ENCODE measurements around the gene TENM4.

DNA sequence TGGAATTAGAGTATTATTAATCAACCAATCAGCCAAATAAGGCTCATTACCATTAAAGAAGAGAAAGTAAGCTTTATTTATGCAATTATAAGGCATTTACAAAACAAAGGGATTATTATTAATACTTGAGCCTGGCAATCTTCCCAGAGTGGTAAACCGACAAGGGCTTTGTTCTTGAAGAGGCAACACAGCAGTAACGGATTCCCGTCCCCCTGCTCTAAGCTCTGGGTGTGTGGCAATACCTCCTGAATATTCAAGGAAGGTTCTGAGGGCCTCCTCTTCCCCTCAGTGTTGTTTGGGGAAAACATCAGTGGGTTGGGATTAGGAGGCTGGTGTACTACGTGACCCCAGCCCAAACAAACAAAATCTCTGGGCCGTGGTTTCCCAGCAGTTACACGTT is 176.5 kb downstream of the TENM4 start:
- TF ChIP-seq, protein P1, sequence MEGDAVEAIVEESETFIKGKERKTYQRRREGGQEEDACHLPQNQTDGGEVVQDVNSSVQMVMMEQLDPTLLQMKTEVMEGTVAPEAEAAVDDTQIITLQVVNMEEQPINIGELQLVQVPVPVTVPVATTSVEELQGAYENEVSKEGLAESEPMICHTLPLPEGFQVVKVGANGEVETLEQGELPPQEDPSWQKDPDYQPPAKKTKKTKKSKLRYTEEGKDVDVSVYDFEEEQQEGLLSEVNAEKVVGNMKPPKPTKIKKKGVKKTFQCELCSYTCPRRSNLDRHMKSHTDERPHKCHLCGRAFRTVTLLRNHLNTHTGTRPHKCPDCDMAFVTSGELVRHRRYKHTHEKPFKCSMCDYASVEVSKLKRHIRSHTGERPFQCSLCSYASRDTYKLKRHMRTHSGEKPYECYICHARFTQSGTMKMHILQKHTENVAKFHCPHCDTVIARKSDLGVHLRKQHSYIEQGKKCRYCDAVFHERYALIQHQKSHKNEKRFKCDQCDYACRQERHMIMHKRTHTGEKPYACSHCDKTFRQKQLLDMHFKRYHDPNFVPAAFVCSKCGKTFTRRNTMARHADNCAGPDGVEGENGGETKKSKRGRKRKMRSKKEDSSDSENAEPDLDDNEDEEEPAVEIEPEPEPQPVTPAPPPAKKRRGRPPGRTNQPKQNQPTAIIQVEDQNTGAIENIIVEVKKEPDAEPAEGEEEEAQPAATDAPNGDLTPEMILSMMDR (IDR thresholded peaks at IDR 0.05 in 4 of 5, conservative IDR thresholded peaks at IDR 0.05 in 1 of 5): no peak
- TF ChIP-seq POLR2A (IDR thresholded peaks at IDR 0.05): no peak

Measured in gastrocnemius medialis (tissue), 4 donors.